ENCODE results near the gene SH3BP5L.

GRCh38 chr1:248810727-248811513, 14.8 kb downstream of the SH3BP5L start:
- TF ChIP-seq CTCF (IDR thresholded peaks at IDR 0.05), result no peak
- TF ChIP-seq POLR2A (IDR thresholded peaks at IDR 0.05), result no peak
